ENCODE results near the gene ZWILCH. TPM values are rescaled to one million over a fixed set of nuclear protein-coding genes. Genes with fewer than 3 reads are reported as not detected.
A peak's percentile ranks its signal among the peaks of the same experiment; 100 is the strongest.
"Not testable (repeated sequence)": the region's sequence is repeated elsewhere in the genome, so short reads cannot be mapped to it uniquely, and the experiment has no call there.

The ZWILCH gene
- polyA plus RNA-seq, 1 experiment = 18.1 TPM

GRCh38 chr15:66587020-66587419, 81.9 kb downstream of the ZWILCH start:
- no peak for DNase-seq (ENCODE audit: low read depth, low spot score)
- Histone ChIP-seq H3K9me3 (ENCODE audit: control insufficient read depth, insufficient read depth, low read length) (no peaks in the 10 kb centered on the region), H3K4me3 (ENCODE audit: low read depth, low read length) (no peak overlapping the region), H3K27me3 (ENCODE audit: control insufficient read depth, insufficient read depth, low read length) (peaks cover 26% of the 10 kb centered on the region), H3K27ac (ENCODE audit: low read depth, low read length) (no peak overlapping the region)
- TF ChIP-seq, protein P1, sequence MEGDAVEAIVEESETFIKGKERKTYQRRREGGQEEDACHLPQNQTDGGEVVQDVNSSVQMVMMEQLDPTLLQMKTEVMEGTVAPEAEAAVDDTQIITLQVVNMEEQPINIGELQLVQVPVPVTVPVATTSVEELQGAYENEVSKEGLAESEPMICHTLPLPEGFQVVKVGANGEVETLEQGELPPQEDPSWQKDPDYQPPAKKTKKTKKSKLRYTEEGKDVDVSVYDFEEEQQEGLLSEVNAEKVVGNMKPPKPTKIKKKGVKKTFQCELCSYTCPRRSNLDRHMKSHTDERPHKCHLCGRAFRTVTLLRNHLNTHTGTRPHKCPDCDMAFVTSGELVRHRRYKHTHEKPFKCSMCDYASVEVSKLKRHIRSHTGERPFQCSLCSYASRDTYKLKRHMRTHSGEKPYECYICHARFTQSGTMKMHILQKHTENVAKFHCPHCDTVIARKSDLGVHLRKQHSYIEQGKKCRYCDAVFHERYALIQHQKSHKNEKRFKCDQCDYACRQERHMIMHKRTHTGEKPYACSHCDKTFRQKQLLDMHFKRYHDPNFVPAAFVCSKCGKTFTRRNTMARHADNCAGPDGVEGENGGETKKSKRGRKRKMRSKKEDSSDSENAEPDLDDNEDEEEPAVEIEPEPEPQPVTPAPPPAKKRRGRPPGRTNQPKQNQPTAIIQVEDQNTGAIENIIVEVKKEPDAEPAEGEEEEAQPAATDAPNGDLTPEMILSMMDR (IDR thresholded peaks at IDR 0.05; ENCODE audit: low read depth, low read length) = no peak
- POLR2A ChIA-PET = interaction anchor here (0.6 kb wide), 1 partner anchor 32 kb away, joined by 3 read pairs; no protein-coding TSS in a partner anchor
- CTCF ChIA-PET = interaction anchor here (1.5 kb wide), 1 partner anchor 20 kb away, joined by 4 read pairs; no protein-coding TSS in a partner anchor

DNA sequence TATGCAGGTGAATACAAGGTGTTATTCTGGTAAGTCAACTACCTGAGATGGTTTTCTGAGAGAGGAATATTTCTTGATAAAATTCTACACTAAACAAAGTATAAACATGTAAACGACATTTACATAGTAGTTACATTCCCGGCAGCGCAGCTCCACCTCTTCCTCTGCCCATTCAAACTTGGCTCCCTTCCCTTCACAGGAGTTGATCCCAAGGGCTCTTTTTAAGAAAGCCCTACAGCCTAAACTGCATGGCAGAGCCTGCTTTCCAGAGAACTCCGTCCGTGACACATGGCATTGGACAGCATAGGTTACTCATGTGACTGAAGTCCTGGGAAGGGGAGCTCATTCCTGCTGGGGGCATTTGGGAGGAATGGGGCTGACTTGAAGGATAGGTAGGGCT, 82.6 kb downstream of the ZWILCH start:
- TF ChIP-seq, protein P1 (IDR thresholded peaks at IDR 0.05; ENCODE audit: low read depth, low read length) = no peak
- no peak for DNase-seq (ENCODE audit: low read depth, low spot score)
- Histone ChIP-seq H3K27ac (ENCODE audit: low read depth, low read length) (no peak overlapping the region), H3K9me3 (ENCODE audit: control insufficient read depth, insufficient read depth, low read length) (no peaks in the 10 kb centered on the region), H3K4me3 (ENCODE audit: low read depth, low read length) (no peak overlapping the region), H3K27me3 (ENCODE audit: control insufficient read depth, insufficient read depth, low read length) (peaks cover 30% of the 10 kb centered on the region)
- CTCF ChIA-PET = interaction anchor here (1.5 kb wide), 1 partner anchor 21 kb away, joined by 4 read pairs; no protein-coding TSS in a partner anchor
- POLR2A ChIA-PET = interaction anchor here (0.5 kb wide), 1 partner anchor 8 kb away, joined by 4 read pairs; no protein-coding TSS in a partner anchor

GRCh38 chr15:66588537-66588936, 83.4 kb downstream of the ZWILCH start:
- CTCF ChIA-PET = interaction anchor here (0.7 to 1.5 kb wide), 2 partner anchors 14 to 22 kb away, joined by 3 to 4 read pairs; no protein-coding TSS in a partner anchor

GRCh38 chr15:66588971-66589370, 83.8 kb downstream of the ZWILCH start:
- Histone ChIP-seq H3K9me3 (ENCODE audit: control insufficient read depth, insufficient read depth, low read length) (no peaks in the 10 kb centered on the region), H3K27ac (ENCODE audit: low read depth, low read length) (no peak overlapping the region), H3K4me3 (ENCODE audit: low read depth, low read length) (no peak overlapping the region), H3K27me3 (ENCODE audit: control insufficient read depth, insufficient read depth, low read length) (peaks cover 30% of the 10 kb centered on the region)
- no peak for DNase-seq (ENCODE audit: low read depth, low spot score)
- TF ChIP-seq, protein P1 (IDR thresholded peaks at IDR 0.05; ENCODE audit: low read depth, low read length) = no peak
- ChIA-PET POLR2A (no interaction called here), CTCF (interaction anchor here (0.7 kb wide), 1 partner anchor 14 kb away, joined by 3 read pairs; no protein-coding TSS in a partner anchor)

More at GRCh38 chr15:66588537-66588936, 83.4 kb downstream of the ZWILCH start:
- TF ChIP-seq, protein P1 (IDR thresholded peaks at IDR 0.05; ENCODE audit: low read depth, low read length) = 0 out of 2 replicates have a peak, but pooled peaks have one; percentile 4
- Histone ChIP-seq H3K27me3 (ENCODE audit: control insufficient read depth, insufficient read depth, low read length) (peaks cover 30% of the 10 kb centered on the region), H3K9me3 (ENCODE audit: control insufficient read depth, insufficient read depth, low read length) (no peaks in the 10 kb centered on the region), H3K27ac (ENCODE audit: low read depth, low read length) (no peak overlapping the region), H3K4me3 (ENCODE audit: low read depth, low read length) (no peak overlapping the region)
- POLR2A ChIA-PET = interaction anchor here (0.5 kb wide), 1 partner anchor 7 kb away, joined by 4 read pairs; no protein-coding TSS in a partner anchor
- no peak for DNase-seq (ENCODE audit: low read depth, low spot score)

DNA sequence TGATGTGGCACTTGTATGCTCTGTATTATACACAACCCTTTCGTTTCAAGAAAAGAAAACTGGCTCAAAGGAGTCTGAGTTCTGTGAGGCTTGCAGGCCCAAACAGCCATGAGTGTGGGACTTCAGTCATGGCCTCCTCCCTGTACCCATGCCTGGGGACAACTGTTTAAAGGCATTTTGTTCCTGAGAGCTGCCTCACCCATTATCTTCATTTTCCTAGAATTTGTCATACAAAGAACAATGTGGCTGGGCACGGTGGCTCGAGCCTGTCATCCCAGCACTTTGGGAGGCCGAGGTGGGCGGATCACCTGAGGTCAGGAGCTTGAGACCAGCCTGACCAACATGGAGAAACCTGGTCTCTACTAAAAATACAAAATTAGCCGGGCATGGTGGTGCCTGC, 84.3 kb downstream of the ZWILCH start:
- H3K27ac ChIP-seq (ENCODE audit: low read depth, low read length); DNase-seq (ENCODE audit: low read depth, low spot score); POLR2A ChIA-PET; H3K9me3 ChIP-seq (ENCODE audit: control insufficient read depth, insufficient read depth, low read length); H3K4me3 ChIP-seq (ENCODE audit: low read depth, low read length): not testable (repeated sequence)
- peaks cover 30% of the 10 kb centered on the region for H3K27me3 ChIP-seq (ENCODE audit: control insufficient read depth, insufficient read depth, low read length)
- CTCF ChIA-PET = interaction anchor here (1.1 kb wide), 1 partner anchor 22 kb away, joined by 4 read pairs; no protein-coding TSS in a partner anchor
